ENCODE measurements around the gene SLC22A8.

- TF ChIP-seq CTCF (conservative IDR thresholded peaks at IDR 0.05; ENCODE audit: low read depth, low read length) (no peak), RAD21 (IDR thresholded peaks at IDR 0.05; ENCODE audit: low read length) (no peak)
Measured at GRCh38 chr11:62965574-62965973, 50.1 kb downstream of the SLC22A8 start.

Data from IMR-90 (cell line).